Measurements from ENCODE around the gene DNAH1.
A peak's percentile ranks its signal among the peaks of the same experiment; 100 is the strongest.

DNAH1 gene

GRCh38 chr3:52291508-52292181 lies 24.5 kb upstream of the DNAH1 start:
- peak; percentile 14 for DNase-seq

GRCh38 chr3:52292247-52293065 lies 23.7 kb upstream of the DNAH1 start:
- no peak for DNase-seq

- no peak for DNase-seq
Observed at GRCh38 chr3:52293491-52294319, 22.4 kb upstream of the DNAH1 start.

- no peak for DNase-seq
Observed at GRCh38 chr3:52294320-52295150, 21.6 kb upstream of the DNAH1 start.

GRCh38 chr3:52295671-52296208 lies 20.4 kb upstream of the DNAH1 start:
- no peak for DNase-seq

GRCh38 chr3:52297242-52298148 lies 18.6 kb upstream of the DNAH1 start:
- DNase-seq, result no peak

GRCh38 chr3:52298149-52299098 lies 17.7 kb upstream of the DNAH1 start:
- no peak for DNase-seq

GRCh38 chr3:52299247-52299878 lies 16.8 kb upstream of the DNAH1 start:
- no peak for DNase-seq

GRCh38 chr3:52299879-52300611 lies 16.1 kb upstream of the DNAH1 start:
- DNase-seq, result no peak

- DNase-seq, result no peak
Observed at GRCh38 chr3:52302426-52303145, 13.5 kb upstream of the DNAH1 start.

- DNase-seq, result no peak
Observed at GRCh38 chr3:52303811-52304210, 12.3 kb upstream of the DNAH1 start.

GRCh38 chr3:52305926-52306325 lies 10.2 kb upstream of the DNAH1 start:
- DNase-seq, result no peak

- no peak for DNase-seq
Observed at GRCh38 chr3:52306978-52307377, 9.1 kb upstream of the DNAH1 start.

GRCh38 chr3:52308308-52308707 lies 7.8 kb upstream of the DNAH1 start:
- no peak for DNase-seq

GRCh38 chr3:52310861-52311575 lies 5.1 kb upstream of the DNAH1 start:
- peak; percentile 42 for DNase-seq

- no peak for DNase-seq
Observed at GRCh38 chr3:52311576-52312119, 4.5 kb upstream of the DNAH1 start.

GRCh38 chr3:52313188-52313773 lies 2.8 kb upstream of the DNAH1 start:
- no peak for DNase-seq
